Stimulated activated CD8-positive, alpha-beta memory T cell treated with anti-CD3 and anti-CD28 coated beads, Interleukin-2, amount 100 ng/mL, for 1 hour (primary cell): Measurements from ENCODE around the gene JAM3.
"Not testable (repeated sequence)": the region's sequence is repeated elsewhere in the genome, so short reads cannot be mapped to it uniquely, and the experiment has no call there.

Experiments used
- DNase-seq, 2 donors: peaks; one replicate each; pipeline ENCODE4 v3.0.0-alpha.2; 2020; ENCODE audit warnings: low read depth in 2 of 2

Gene JAM3

GRCh38 chr11:134181707-134182106 lies 112.8 kb downstream of the JAM3 start:
- DNase-seq: no peak

GRCh38 chr11:134188092-134188491 lies 119.2 kb downstream of the JAM3 start:
- not testable (repeated sequence) for DNase-seq

GRCh38 chr11:134196756-134197155 lies 127.9 kb downstream of the JAM3 start:
- DNase-seq: no peak

GRCh38 chr11:134199531-134199930 lies 130.7 kb downstream of the JAM3 start:
- no peak for DNase-seq

- DNase-seq: no peak
Measured at GRCh38 chr11:134200688-134201087, 131.8 kb downstream of the JAM3 start.
